ENCODE data around the gene RMND1. TPM values are rescaled to one million over a fixed set of nuclear protein-coding genes. Genes with fewer than 3 reads are reported as not detected.

RMND1 gene
- total RNA-seq, 1 experiment from 2014 or later = 23.3 TPM

DNA sequence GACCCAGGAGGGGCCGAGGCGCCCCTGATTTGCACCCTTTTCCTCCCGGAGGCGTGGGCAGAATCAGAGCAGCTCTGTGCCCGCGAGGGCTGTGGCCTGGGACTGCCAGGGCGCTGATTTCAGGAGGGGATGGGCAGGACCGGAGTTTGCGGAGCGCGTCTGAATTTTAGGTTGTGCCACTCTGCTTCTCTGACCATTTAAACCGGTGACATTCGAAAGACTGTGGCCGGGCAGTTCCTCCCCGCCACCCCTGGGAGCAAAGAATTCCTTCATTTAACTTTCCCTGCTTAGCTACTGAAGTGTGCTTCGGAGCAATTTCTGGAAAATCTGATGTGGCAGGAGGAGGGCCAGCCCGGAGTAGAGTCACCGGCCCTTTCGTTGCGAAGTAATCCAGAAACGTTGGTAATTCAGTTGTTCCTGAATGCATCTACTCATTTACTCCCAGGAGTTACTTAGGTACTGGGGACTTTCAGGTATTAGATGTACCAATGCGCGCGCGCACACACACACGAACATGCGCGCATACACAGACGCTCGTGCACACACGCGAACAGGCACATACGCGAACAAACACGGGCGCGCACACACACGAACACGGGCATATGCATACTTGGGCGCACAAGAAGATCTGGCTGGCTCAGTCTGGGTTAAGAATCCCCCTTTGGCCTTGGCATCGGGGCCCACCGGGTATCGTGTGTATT lies 42.5 kb upstream of the RMND1 start:
- ATAC-seq (peak; percentile 66), DNase-seq (ENCODE audit: low spot score) (peak; percentile 29)
- H3K4me3 Mint-ChIP-seq = peak overlapping the region; percentile 83
- peaks cover 17% of the 10 kb centered on the region for H3K4me1 Mint-ChIP-seq
- no peaks in the 10 kb centered on the region for H3K9me3 Mint-ChIP-seq
- peaks cover 61% of the 10 kb centered on the region for H3K27me3 Mint-ChIP-seq (ENCODE audit: low read depth)
- TF ChIP-seq, protein P1, sequence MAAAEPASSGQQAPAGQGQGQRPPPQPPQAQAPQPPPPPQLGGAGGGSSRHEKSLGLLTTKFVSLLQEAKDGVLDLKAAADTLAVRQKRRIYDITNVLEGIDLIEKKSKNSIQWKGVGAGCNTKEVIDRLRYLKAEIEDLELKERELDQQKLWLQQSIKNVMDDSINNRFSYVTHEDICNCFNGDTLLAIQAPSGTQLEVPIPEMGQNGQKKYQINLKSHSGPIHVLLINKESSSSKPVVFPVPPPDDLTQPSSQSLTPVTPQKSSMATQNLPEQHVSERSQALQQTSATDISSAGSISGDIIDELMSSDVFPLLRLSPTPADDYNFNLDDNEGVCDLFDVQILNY (CRISPR knock-in tag; IDR thresholded peaks at IDR 0.05) = no peak
- TF ChIP-seq GABPB1 (CRISPR knock-in tag; IDR thresholded peaks at IDR 0.05) (peak; percentile 37; the same call in 1 of the 2 replicates), ZNF416 (CRISPR knock-in tag; IDR thresholded peaks at IDR 0.05) (no peak), ATF1 (CRISPR knock-in tag; IDR thresholded peaks at IDR 0.05) (no peak)
- TF ChIP-seq, protein P2, sequence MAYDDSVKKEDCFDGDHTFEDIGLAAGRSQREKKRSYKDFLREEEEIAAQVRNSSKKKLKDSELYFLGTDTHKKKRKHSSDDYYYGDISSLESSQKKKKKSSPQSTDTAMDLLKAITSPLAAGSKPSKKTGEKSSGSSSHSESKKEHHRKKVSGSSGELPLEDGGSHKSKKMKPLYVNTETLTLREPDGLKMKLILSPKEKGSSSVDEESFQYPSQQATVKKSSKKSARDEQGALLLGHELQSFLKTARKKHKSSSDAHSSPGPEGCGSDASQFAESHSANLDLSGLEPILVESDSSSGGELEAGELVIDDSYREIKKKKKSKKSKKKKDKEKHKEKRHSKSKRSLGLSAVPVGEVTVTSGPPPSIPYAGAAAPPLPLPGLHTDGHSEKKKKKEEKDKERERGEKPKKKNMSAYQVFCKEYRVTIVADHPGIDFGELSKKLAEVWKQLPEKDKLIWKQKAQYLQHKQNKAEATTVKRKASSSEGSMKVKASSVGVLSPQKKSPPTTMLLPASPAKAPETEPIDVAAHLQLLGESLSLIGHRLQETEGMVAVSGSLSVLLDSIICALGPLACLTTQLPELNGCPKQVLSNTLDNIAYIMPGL (CRISPR knock-in tag; IDR thresholded peaks at IDR 0.05) = peak; percentile 3; the same call in 1 of the 2 replicates
- H3K36me3 Mint-ChIP-seq = no peaks in the 10 kb centered on the region
- ChIA-PET POLR2A (no interaction called here), CTCF (interaction anchor here (0.6 kb wide), 1 partner anchor 11 kb away, joined by 3 read pairs; no protein-coding TSS in a partner anchor)
- H3K27ac Mint-ChIP-seq = no peak overlapping the region

DNA sequence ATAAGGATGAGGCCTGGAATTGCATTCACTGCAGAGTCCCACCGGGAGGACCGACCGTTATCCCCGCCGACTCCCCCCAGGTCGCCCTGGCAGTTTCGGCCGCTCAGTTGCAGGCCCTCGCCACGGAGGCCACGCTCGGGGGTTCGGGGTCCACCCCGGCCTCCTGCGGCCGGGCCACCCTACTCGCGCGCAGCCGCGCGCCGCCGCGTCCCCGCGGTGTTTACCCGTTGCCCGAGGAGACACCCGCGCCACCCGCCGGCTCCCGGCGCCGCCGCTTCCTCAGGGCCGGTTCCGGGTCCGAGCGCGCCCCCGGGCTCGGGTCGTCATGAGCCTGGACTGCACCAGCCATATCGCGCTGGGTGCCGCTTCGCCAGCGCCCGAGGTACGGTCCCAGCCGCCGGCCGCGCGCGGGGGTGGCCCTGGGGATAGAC lies 41.9 kb upstream of the RMND1 start, which contains the start of gene CCDC170:
Gene CCDC170 (plus strand): TSS at position 214 of the 431 bp plus-strand sequence. CDS start 112 bp downstream, at position 326.
- ATAC-seq (peak; percentile 85), DNase-seq (ENCODE audit: low spot score) (peak; percentile 70)
- Mint-ChIP-seq H3K36me3 (no peaks in the 10 kb centered on the region), H3K4me3 (peak within 1 kb of the TSS; percentile 83), H3K4me1 (peaks cover 17% of the 10 kb centered on the region), H3K27ac (no peak within 1 kb of the TSS), H3K9me3 (no peaks in the 10 kb centered on the region), H3K27me3 (ENCODE audit: low read depth) (peaks cover 61% of the 10 kb centered on the region)
- ChIA-PET POLR2A (no interaction called here), CTCF (interaction anchor here (0.6 kb wide), 1 partner anchor 11 kb away, joined by 3 read pairs; no protein-coding TSS in a partner anchor)
- TF ChIP-seq ZNF396 (CRISPR knock-in tag; IDR thresholded peaks at IDR 0.05; ENCODE audit: borderline replicate concordance) (no peak), CREM (CRISPR knock-in tag; IDR thresholded peaks at IDR 0.05) (0 out of 2 replicates have a peak, but pooled peaks have one; percentile 25), ZNF263 (CRISPR knock-in tag; IDR thresholded peaks at IDR 0.05; ENCODE audit: low read depth) (no peak), KAT7 (CRISPR knock-in tag; IDR thresholded peaks at IDR 0.05; ENCODE audit: borderline replicate concordance) (0 out of 2 replicates have a peak, but pooled peaks have one; percentile 57), HMGA2 (CRISPR knock-in tag; IDR thresholded peaks at IDR 0.05) (no peak), SOX15 (CRISPR knock-in tag; IDR thresholded peaks at IDR 0.05) (no peak), NR3C1 (CRISPR knock-in tag; conservative IDR thresholded peaks at IDR 0.05; ENCODE audit: low read depth) (no peak), ZNF423 (CRISPR knock-in tag; IDR thresholded peaks at IDR 0.05) (peak; percentile 46; the same call in 1 of the 2 replicates), ESRRA (CRISPR knock-in tag; IDR thresholded peaks at IDR 0.05; ENCODE audit: borderline replicate concordance) (no peak), FOXK1 (CRISPR knock-in tag; IDR thresholded peaks at IDR 0.05) (0 out of 2 replicates have a peak, but pooled peaks have one; percentile 21), SP1 (CRISPR knock-in tag; conservative IDR thresholded peaks at IDR 0.05) (no peak)
- TF ChIP-seq, protein P3, sequence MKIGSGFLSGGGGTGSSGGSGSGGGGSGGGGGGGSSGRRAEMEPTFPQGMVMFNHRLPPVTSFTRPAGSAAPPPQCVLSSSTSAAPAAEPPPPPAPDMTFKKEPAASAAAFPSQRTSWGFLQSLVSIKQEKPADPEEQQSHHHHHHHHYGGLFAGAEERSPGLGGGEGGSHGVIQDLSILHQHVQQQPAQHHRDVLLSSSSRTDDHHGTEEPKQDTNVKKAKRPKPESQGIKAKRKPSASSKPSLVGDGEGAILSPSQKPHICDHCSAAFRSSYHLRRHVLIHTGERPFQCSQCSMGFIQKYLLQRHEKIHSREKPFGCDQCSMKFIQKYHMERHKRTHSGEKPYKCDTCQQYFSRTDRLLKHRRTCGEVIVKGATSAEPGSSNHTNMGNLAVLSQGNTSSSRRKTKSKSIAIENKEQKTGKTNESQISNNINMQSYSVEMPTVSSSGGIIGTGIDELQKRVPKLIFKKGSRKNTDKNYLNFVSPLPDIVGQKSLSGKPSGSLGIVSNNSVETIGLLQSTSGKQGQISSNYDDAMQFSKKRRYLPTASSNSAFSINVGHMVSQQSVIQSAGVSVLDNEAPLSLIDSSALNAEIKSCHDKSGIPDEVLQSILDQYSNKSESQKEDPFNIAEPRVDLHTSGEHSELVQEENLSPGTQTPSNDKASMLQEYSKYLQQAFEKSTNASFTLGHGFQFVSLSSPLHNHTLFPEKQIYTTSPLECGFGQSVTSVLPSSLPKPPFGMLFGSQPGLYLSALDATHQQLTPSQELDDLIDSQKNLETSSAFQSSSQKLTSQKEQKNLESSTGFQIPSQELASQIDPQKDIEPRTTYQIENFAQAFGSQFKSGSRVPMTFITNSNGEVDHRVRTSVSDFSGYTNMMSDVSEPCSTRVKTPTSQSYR (CRISPR knock-in tag; IDR thresholded peaks at IDR 0.05) = no peak
- TF ChIP-seq, protein P4, sequence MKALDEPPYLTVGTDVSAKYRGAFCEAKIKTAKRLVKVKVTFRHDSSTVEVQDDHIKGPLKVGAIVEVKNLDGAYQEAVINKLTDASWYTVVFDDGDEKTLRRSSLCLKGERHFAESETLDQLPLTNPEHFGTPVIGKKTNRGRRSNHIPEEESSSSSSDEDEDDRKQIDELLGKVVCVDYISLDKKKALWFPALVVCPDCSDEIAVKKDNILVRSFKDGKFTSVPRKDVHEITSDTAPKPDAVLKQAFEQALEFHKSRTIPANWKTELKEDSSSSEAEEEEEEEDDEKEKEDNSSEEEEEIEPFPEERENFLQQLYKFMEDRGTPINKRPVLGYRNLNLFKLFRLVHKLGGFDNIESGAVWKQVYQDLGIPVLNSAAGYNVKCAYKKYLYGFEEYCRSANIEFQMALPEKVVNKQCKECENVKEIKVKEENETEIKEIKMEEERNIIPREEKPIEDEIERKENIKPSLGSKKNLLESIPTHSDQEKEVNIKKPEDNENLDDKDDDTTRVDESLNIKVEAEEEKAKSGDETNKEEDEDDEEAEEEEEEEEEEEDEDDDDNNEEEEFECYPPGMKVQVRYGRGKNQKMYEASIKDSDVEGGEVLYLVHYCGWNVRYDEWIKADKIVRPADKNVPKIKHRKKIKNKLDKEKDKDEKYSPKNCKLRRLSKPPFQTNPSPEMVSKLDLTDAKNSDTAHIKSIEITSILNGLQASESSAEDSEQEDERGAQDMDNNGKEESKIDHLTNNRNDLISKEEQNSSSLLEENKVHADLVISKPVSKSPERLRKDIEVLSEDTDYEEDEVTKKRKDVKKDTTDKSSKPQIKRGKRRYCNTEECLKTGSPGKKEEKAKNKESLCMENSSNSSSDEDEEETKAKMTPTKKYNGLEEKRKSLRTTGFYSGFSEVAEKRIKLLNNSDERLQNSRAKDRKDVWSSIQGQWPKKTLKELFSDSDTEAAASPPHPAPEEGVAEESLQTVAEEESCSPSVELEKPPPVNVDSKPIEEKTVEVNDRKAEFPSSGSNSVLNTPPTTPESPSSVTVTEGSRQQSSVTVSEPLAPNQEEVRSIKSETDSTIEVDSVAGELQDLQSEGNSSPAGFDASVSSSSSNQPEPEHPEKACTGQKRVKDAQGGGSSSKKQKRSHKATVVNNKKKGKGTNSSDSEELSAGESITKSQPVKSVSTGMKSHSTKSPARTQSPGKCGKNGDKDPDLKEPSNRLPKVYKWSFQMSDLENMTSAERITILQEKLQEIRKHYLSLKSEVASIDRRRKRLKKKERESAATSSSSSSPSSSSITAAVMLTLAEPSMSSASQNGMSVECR (CRISPR knock-in tag; IDR thresholded peaks at IDR 0.05; ENCODE audit: borderline replicate concordance) = no peak
- TF ChIP-seq, protein P5, sequence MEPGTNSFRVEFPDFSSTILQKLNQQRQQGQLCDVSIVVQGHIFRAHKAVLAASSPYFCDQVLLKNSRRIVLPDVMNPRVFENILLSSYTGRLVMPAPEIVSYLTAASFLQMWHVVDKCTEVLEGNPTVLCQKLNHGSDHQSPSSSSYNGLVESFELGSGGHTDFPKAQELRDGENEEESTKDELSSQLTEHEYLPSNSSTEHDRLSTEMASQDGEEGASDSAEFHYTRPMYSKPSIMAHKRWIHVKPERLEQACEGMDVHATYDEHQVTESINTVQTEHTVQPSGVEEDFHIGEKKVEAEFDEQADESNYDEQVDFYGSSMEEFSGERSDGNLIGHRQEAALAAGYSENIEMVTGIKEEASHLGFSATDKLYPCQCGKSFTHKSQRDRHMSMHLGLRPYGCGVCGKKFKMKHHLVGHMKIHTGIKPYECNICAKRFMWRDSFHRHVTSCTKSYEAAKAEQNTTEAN (CRISPR knock-in tag; IDR thresholded peaks at IDR 0.05) = peak; percentile 34; the same call in 1 of the 2 replicates
- TF ChIP-seq, protein P2 (CRISPR knock-in tag; IDR thresholded peaks at IDR 0.05) = peak; percentile 44; the same call in 1 of the 2 replicates

All from WTC11 (cell line).